OCI-M1 (cell line): ENCODE data around the gene EDC4.
"Not testable (repeated sequence)": the region's sequence is repeated elsewhere in the genome, so short reads cannot be mapped to it uniquely, and the experiment has no call there.

Experiments
- DNase-seq: peaks from one replicate; lab custom pipeline; 2025; lab: John Stamatoyannopoulos, UW

EDC4 gene

GRCh38 chr16:67872631-67873434 lies at the start of gene EDC4:
EDC4 (plus strand) TSS chr16:67873052; CDS start chr16:67873262, 210 bp downstream.
- DNase-seq, result peak; percentile 89

GRCh38 chr16:67825119-67825518 lies 47.7 kb upstream of the EDC4 start:
- DNase-seq, result no peak

- DNase-seq, result no peak
Measured at GRCh38 chr16:67825906-67826305, 46.9 kb upstream of the EDC4 start.

- no peak for DNase-seq
Measured at GRCh38 chr16:67828651-67829050, 44.2 kb upstream of the EDC4 start.

- DNase-seq, result no peak
Measured at GRCh38 chr16:67833030-67833414, 39.8 kb upstream of the EDC4 start.

- peak; percentile 95 for DNase-seq
Measured at GRCh38 chr16:67833415-67834241, 39.2 kb upstream of the EDC4 start.

- no peak for DNase-seq
Measured at GRCh38 chr16:67834242-67834614, 38.6 kb upstream of the EDC4 start.

- DNase-seq, result not testable (repeated sequence)
Measured at GRCh38 chr16:67837190-67837589, 35.7 kb upstream of the EDC4 start.

GRCh38 chr16:67837811-67838210 lies 35.0 kb upstream of the EDC4 start:
- no peak for DNase-seq

- no peak for DNase-seq
Measured at GRCh38 chr16:67841198-67841815, 31.5 kb upstream of the EDC4 start.

GRCh38 chr16:67841816-67842508 lies 30.9 kb upstream of the EDC4 start, which contains the start of gene THAP11:
THAP11 (plus strand) TSS chr16:67842320; CDS start chr16:67842555, 235 bp downstream.
- DNase-seq, result peak; percentile 97

GRCh38 chr16:67842509-67843342 lies 30.1 kb upstream of the EDC4 start:
- DNase-seq, result peak; percentile 75

- DNase-seq, result no peak
Measured at GRCh38 chr16:67843343-67843765, 29.5 kb upstream of the EDC4 start.

GRCh38 chr16:67844497-67844896 lies 28.4 kb upstream of the EDC4 start:
- no peak for DNase-seq

- peak; percentile 46 for DNase-seq
Measured at GRCh38 chr16:67845291-67846062, 27.4 kb upstream of the EDC4 start.

GRCh38 chr16:67846063-67846319 lies 26.9 kb upstream of the EDC4 start:
- DNase-seq, result no peak

- DNase-seq, result peak; percentile 98
Measured at GRCh38 chr16:67846320-67847063, 26.4 kb upstream of the EDC4 start, which contains the start of gene NUTF2. NUTF2 (plus strand) TSS chr16:67846933; CDS start chr16:67865131, 18,198 bp downstream.

GRCh38 chr16:67847064-67847861 lies 25.6 kb upstream of the EDC4 start, which contains the start of gene CENPT:
CENPT (minus strand) TSS chr16:67847693; CDS start chr16:67833859, 13,834 bp downstream.
- peak; percentile 51 for DNase-seq

GRCh38 chr16:67848118-67848517 lies 24.7 kb upstream of the EDC4 start:
- DNase-seq, result no peak
